Breast epithelium (tissue), 4 donors: Measurements from ENCODE around the gene ZNF830. TPM values are rescaled to one million over a fixed set of nuclear protein-coding genes. Genes with fewer than 3 reads are reported as not detected.

Source experiments
- DNase-seq, 2 donors: peaks; one replicate each; pipeline ENCODE4 v3.0.0-alpha.2; 2019; ENCODE audit warnings: low spot score in 2 of 2
- H3K27ac ChIP-seq, 2 donors: fragments of 200-600 bp; sonication (generic) in 1 of 2; one replicate each; pipeline ENCODE4 v1.5.1; 2016 to 2019; ENCODE audit warnings: mild to moderate bottlenecking in 1 of 2
- H3K27me3 ChIP-seq, 2 donors: fragments of 200-600 bp; sonication (generic) in 1 of 2; one replicate each; pipeline versions ENCODE4 v1.5.1 to v1.6.0; 2017 to 2019; ENCODE audit warnings: control low read depth in 1 of 2, mild to moderate bottlenecking in 1 of 2
- H3K36me3 ChIP-seq: fragments of 200-600 bp; one replicate; pipeline ENCODE4 v1.5.1; 2019
- H3K4me1 ChIP-seq, 2 donors: fragments of 200-600 bp; sonication (generic); one replicate each; pipeline ENCODE4 v1.5.1; 2016 to 2019; ENCODE audit warnings: control low read depth in 1 of 2
- H3K4me3 ChIP-seq, 3 donors: fragments of 200-600 bp; sonication (generic); 1 replicate in 2 of 3; 2 replicates in 1 of 3; pipeline ENCODE4 v1.5.1; 2016 to 2019; ENCODE audit warnings: mild to moderate bottlenecking in 3 of 3, moderate library complexity in 2 of 3
- H3K9me3 ChIP-seq, 2 donors: fragments of 200-600 bp; sonication (generic) in 1 of 2; one replicate each; pipeline ENCODE4 v1.5.1; 2016 to 2019; ENCODE audit warnings: control low read depth in 1 of 2
- CTCF ChIP-seq, 3 donors: fragments of 450-650 bp; IDR thresholded peaks; one replicate each; pipeline ENCODE4 v1.5.1; 2016 to 2017; ENCODE audit warnings: antibody characterized with exemption in 3 of 3, mild to moderate bottlenecking in 3 of 3, moderate library complexity in 3 of 3
- POLR2A ChIP-seq: fragments of 450-650 bp; IDR thresholded peaks from one replicate; pipeline ENCODE4 v1.6.1; 2016; ENCODE audit warnings: antibody characterized with exemption, mild to moderate bottlenecking, moderate library complexity
- POLR2AphosphoS5 ChIP-seq, 3 donors: sonication (generic); formaldehyde crosslinking; IDR thresholded peaks; one replicate each; pipeline ENCODE4 v1.6.1; 2017; ENCODE audit warnings: antibody characterized with exemption in 3 of 3
- intact Hi-C: fragments of 100-400 bp; cut with DNase I; formaldehyde crosslinking; loops from one replicate; pipeline ENCODE4 v1.15.1; 2023; ENCODE audit warnings: low total_unique reads
- total RNA-seq, 3 donors: library from RNA; depleted of rRNA; stranded (reverse); fragments of >200 nt; gene quantifications; one replicate each; pipeline ENCODE4 v1.1.0, GENCODE V29; 2016

Gene ZNF830
- total RNA-seq, 3 donors from 2014 or later = 11.4 to 17.6 (median 15.1) TPM

GRCh38 chr17:34990921-34991365, 29.6 kb downstream of the ZNF830 start:
- TF ChIP-seq POLR2AphosphoS5 (IDR thresholded peaks at IDR 0.05) (no peak), POLR2A (no peak), CTCF (IDR thresholded peaks at IDR 0.05) (no peak)
- Histone ChIP-seq H3K36me3 (no peaks in the 10 kb centered on the region), H3K27me3 (no peaks in the 10 kb centered on the region), H3K4me1 (no peaks in the 10 kb centered on the region), H3K9me3 (no peaks in the 10 kb centered on the region), H3K4me3 (no peak overlapping the region), H3K27ac (no peak overlapping the region)
- intact Hi-C loops = no loop called here
- no peak for DNase-seq

GRCh38 chr17:34991606-34992005, 30.3 kb downstream of the ZNF830 start:
- H3K27me3 ChIP-seq = no peaks in the 10 kb centered on the region
- H3K9me3 ChIP-seq = no peaks in the 10 kb centered on the region
- TF ChIP-seq CTCF (IDR thresholded peaks at IDR 0.05) (no peak), POLR2AphosphoS5 (IDR thresholded peaks at IDR 0.05) (no peak), POLR2A (no peak)
- no peak for DNase-seq
- no peaks in the 10 kb centered on the region for H3K4me1 ChIP-seq
- no peak overlapping the region for H3K27ac ChIP-seq
- no peak overlapping the region for H3K4me3 ChIP-seq
- intact Hi-C loops = no loop called here
- H3K36me3 ChIP-seq = no peaks in the 10 kb centered on the region

GRCh38 chr17:34993031-34993430, 31.7 kb downstream of the ZNF830 start:
- peaks cover 0 to 9% of the 10 kb centered on the region in 2 donors for H3K4me1 ChIP-seq
- intact Hi-C loops = no loop called here
- TF ChIP-seq POLR2AphosphoS5 (IDR thresholded peaks at IDR 0.05) (no peak), POLR2A (no peak), CTCF (IDR thresholded peaks at IDR 0.05) (no peak)
- H3K27ac ChIP-seq = no peak overlapping the region
- no peaks in the 10 kb centered on the region for H3K36me3 ChIP-seq
- no peak overlapping the region for H3K4me3 ChIP-seq
- no peak for DNase-seq
- H3K27me3 ChIP-seq = no peaks in the 10 kb centered on the region
- H3K9me3 ChIP-seq = no peaks in the 10 kb centered on the region

- no peak for DNase-seq
- intact Hi-C loops = no loop called here
- H3K27me3 ChIP-seq = no peaks in the 10 kb centered on the region
- no peak for TF ChIP-seq POLR2AphosphoS5 (IDR thresholded peaks at IDR 0.05)
- H3K9me3 ChIP-seq = no peaks in the 10 kb centered on the region
- peaks cover 0 to 9% of the 10 kb centered on the region in 2 donors for H3K4me1 ChIP-seq
- peak overlapping the region; percentile 75 to 79 for H3K27ac ChIP-seq
- no peak overlapping the region for H3K4me3 ChIP-seq
- no peaks in the 10 kb centered on the region for H3K36me3 ChIP-seq
Measured at GRCh38 chr17:34996422-34997285, 35.3 kb downstream of the ZNF830 start.

- TF ChIP-seq POLR2AphosphoS5 (IDR thresholded peaks at IDR 0.05) (peak in 1 of 3 donors; percentile 30), CTCF (IDR thresholded peaks at IDR 0.05) (no peak)
Measured at GRCh38 chr17:34997355-34997862, 36.1 kb downstream of the ZNF830 start.

More at GRCh38 chr17:34997355-34997862, 36.1 kb downstream of the ZNF830 start:
- H3K4me1 ChIP-seq = peaks cover 0 to 9% of the 10 kb centered on the region in 2 donors
- DNase-seq = peak; percentile 63 to 71
- H3K9me3 ChIP-seq = no peaks in the 10 kb centered on the region
- intact Hi-C loops = no loop called here
- no peaks in the 10 kb centered on the region for H3K36me3 ChIP-seq
- no peak overlapping the region for H3K4me3 ChIP-seq
- H3K27me3 ChIP-seq = no peaks in the 10 kb centered on the region
- H3K27ac ChIP-seq = peak overlapping the region; percentile 75 to 79
